GM18526 (cell line): Measurements from ENCODE around the gene PAM16.

ENCODE experiments used
- POLR2A ChIP-seq: IDR thresholded peaks from 3 replicates; pipeline ENCODE4 v1.6.1; 2011; ENCODE audit not compliant: insufficient read length; ENCODE audit errors: extremely low read depth

PAM16 gene

DNA sequence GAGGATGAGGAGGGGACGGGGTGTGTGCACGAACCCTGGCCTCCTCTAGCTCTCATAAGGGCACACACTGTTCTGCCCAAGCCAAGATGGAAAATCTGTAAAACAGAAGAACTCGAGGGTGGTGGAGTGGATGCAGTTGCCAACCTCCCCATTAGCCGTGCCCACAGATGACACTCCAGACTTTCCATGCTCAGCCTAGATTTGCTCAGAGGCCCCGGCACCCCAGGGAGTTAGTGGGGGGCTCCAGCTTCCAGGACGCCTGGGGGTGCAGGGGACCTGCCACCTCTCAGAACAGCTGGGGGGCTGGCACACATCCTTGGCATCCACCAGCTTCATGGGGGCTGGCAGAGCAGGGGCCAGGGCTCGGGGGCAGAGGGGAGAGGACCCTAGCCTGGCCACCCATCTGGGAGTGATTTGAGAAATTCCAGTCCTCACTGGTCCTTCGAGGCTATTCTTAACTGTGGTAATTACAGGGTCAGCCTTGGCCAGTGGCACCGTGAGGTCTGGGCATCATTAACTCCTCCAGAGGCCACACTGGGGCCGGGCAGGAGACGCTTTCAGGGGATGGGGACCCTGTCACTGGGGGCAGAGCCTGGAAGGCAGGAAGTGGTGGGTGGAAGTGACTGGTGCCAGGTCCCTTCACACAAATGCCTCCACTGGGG, 34.8 kb upstream of the PAM16 start:
- TF ChIP-seq POLR2A: no peak

DNA sequence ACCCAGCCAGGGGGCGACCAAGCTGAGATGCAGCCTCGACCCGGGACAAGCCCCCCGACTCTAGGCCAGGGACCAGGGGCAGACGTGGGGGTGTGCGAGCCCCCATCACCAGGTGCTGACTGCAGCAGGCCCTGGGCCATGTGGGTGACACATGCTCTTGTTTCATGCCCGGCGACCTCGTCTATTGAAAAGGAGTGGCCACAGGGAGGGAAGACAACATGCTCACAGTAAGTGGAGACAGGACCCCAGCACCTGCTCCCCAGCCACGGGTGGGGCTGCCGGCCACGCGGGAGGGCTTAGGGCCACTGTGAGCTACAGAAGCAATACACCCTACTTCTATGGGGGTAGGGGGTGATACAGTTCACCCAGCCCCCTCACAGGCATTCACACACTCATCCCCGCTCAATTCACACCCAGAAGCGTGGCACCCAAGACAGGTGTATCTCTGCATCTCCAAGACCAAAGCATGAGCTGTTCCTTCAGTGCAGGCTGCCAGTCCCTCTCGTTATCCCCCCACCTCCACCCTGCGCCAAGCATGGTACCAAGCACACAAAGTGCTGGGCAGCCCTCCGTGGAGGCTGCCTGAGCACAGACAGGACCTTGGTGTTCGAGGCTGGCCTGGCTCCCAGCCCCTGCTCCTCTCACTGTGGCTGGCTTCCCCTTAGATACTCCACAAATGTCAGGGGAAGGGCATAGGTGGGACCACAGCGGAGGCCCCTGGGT, 34.1 kb upstream of the PAM16 start:
- TF ChIP-seq POLR2A: no peak

DNA sequence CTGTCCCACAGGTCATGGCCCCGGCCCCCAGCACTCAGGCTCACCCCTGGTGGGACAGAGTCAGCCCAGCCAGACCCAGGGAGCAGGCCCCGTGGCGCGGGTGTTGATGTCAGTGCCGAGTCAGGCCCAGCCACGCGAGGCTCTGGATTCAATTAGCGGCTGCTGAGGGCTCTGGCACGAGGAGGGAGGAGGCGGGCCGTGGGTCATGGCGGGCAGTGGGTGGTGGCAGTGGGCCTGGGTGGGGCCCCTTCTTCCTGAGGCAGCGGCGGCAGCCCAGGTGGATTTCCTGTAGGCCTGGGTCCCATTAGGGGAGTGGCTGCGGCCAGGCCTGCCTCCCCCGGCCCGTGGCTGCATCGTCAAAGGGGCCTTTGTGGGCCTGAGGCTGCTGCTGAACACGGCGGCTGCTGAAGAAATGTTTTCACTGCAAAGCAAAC, 33.4 kb upstream of the PAM16 start:
- TF ChIP-seq POLR2A: no peak

DNA sequence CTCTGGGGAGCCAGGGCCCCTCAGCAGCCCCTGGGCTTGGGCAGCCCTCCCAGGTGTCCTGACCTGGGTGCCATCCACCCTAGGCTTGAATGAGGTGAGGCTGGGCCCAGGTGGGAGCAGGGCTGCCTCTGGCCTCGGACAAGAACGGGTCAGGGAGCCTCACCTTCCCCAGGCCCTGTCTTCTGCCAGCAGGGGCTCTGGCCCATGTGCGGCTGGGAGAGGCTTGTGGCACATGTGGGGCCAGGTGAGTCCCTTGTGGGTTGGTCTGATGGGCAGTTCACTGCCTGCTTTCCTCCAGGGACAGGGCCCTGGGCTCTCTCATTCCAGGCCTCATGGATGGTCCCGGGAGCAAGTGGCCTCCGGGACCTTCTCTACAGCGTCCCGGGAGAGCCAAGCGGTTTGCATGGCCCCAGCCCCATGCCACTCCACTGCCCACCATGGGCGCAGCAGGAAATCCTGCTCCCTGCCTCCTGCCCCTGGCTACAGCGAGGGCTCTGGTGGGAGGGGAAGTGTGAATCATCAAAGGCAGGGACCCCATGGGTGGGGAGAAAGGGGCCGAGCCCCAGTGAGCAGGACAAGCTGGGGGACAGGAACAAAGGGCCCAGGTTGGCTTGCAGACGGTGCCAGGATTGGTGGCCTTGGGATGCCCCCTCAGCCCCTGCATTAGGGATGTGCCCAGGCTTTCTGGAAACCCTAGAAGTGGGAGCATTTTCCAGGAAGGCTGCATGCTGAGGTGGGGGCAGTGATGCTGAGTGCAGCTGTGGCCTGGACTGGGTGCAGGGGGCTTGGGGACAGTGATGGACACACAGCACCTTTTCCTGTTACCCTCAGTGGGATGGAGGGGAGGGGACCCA, 32.7 kb upstream of the PAM16 start:
- no peak for TF ChIP-seq POLR2A

DNA sequence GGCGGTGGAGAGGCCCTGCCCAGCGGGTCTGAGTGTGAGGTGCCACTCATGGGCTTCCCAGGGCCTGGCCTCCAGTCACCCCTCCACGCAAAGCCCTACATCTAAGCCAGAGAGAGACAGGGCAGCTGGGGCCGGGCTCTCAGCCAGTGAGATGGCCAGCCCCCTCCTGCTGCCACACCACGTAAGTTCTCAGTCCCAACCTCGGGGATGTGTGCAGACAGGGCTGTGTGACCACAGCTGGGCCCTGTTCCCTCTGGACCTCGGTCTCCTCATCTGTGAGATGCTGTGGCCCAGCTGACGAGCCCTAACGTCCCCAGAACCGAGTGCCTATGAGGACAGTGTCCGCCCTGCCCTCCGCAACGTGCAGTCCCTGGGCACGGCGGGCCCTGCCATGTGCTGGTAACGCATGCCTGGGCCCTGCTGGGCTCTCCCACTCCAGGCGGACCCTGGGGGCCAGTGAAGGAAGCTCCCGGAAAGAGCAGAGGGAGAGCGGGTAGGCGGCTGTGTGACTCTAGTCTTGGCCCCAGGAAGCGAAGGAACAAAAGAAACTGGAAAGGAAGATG, 31.8 kb upstream of the PAM16 start:
- TF ChIP-seq POLR2A: no peak

DNA sequence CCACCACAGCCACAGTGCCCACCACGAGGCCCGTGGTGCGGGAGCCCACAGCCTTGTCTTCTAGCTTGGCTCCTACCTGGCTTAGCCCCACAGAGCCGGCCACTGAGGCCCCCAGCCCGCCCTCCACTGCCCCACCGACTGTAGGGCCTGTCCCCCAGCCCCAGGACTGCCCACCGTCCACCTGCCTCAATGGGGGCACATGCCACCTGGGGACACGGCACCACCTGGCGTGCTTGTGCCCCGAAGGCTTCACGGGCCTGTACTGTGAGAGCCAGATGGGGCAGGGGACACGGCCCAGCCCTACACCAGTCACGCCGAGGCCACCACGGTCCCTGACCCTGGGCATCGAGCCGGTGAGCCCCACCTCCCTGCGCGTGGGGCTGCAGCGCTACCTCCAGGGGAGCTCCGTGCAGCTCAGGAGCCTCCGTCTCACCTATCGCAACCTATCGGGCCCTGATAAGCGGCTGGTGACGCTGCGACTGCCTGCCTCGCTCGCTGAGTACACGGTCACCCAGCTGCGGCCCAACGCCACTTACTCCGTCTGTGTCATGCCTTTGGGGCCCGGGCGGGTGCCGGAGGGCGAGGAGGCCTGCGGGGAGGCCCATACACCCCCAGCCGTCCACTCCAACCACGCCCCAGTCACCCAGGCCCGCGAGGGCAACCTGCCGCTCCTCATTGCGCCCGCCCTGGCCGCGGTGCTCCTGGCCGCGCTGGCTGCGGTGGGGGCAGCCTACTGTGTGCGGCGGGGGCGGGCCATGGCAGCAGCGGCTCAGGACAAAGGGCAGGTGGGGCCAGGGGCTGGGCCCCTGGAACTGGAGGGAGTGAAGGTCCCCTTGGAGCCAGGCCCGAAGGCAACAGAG, 31.0 kb upstream of the PAM16 start:
- no peak for TF ChIP-seq POLR2A

DNA sequence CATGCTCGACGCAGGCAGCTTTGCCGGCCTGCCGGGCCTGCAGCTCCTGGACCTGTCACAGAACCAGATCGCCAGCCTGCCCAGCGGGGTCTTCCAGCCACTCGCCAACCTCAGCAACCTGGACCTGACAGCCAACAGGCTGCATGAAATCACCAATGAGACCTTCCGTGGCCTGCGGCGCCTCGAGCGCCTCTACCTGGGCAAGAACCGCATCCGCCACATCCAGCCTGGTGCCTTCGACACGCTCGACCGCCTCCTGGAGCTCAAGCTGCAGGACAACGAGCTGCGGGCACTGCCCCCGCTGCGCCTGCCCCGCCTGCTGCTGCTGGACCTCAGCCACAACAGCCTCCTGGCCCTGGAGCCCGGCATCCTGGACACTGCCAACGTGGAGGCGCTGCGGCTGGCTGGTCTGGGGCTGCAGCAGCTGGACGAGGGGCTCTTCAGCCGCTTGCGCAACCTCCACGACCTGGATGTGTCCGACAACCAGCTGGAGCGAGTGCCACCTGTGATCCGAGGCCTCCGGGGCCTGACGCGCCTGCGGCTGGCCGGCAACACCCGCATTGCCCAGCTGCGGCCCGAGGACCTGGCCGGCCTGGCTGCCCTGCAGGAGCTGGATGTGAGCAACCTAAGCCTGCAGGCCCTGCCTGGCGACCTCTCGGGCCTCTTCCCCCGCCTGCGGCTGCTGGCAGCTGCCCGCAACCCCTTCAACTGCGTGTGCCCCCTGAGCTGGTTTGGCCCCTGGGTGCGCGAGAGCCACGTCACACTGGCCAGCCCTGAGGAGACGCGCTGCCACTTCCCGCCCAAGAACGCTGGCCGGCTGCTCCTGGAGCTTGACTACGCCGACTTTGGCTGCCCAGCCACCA, 30.2 kb upstream of the PAM16 start:
- TF ChIP-seq POLR2A: no peak

DNA sequence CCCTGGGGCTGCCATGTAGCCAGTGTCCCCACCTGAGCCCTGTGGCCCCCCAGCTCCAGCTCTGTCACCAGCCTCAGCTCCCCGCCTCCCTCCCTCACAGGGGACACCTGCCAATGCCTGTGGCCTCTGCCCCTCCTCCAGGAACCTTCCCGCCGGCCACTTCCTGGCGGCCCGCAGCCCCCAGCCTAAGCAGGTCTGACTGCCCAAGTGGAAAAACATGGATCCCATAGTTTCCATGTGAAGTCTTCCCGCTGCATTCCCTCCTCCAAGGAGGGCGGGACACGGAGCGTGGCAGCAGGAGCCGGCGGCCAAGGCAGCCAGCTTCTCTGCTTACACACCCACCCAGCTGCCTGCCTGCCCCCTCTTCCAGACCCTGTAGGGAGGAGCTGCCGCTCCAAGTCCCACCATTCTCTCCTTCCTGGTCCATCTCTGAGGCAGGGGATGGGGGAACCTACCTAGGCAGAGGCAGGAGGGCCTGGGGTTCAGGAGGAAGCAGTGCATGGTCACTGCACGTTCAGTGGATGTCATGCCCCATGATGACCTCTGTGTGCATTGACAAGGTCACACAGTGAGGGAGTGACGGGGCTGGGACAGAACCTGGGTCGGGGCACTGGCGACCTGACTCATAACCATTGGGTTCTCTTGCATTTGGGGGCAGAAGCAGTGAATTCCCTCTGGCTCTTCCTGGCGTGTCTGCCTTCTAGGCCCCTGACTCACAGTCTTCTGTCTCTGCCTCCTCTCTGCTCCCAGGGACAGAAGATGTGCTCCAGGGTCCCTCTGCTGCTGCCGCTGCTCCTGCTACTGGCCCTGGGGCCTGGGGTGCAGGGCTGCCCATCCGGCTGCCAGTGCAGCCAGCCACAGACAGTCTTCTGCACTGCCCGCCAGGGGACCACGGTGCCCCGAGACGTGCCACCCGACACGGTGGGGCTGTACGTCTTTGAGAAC, 29.3 kb upstream of the PAM16 start:
- TF ChIP-seq POLR2A: peak; percentile 9

DNA sequence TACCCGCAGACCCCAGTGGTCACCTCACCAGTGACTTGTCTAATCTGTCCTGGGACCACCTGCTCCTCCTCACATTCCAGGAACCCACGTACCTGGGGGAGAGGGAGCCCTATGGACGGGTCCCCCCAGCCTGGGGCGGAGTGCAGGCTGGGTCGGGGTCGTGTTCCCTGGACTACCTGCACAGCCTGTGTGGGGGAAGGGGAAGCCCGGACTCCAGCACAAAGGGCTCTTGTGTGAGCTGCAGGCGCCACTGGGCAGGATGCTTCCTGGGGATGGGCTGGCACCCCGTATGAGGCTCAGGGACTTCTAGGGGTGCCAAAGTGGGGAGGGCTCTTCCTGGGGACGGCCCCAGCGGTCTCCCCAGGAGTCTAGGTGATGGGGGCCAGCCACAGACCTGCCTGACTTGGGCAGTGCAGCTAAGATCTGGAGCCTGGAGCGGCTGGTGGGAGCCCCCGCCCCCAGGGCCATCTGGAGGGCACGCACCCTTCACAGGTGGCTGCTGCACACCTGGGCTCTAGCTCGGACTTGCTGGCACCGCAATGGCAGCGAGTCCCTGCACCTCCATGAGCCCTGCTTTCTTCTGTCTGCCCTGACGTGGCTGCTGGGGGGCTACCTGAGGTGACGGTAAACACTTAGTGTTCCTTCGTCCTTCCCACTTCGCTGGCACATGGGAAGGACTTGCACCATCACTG, 28.0 kb upstream of the PAM16 start:
- TF ChIP-seq POLR2A: no peak

DNA sequence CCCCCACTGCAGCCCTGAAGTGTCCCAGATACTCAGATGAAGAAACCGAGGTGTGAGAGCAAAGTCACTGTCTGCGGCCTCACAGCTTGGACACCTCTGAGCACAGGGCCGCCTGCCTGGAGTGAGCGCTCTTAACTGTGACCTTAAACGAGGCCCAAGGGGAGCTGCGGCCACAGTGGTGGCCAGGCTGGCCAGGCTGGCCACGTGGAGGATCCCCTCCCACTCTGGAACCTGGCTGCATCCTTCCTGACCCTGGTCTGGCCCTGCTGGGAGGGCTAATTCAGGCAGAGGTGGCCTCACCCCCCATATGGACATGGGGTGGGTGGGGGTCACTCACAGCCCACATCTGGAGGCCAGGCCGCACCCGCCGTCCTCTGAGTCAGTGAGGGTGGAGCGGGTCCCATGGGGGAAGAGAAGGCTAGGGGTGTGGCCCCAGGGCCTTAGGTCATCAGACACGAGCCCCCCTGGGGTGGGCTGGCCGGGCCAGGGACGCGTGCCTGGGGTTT, 27.1 kb upstream of the PAM16 start:
- no peak for TF ChIP-seq POLR2A

DNA sequence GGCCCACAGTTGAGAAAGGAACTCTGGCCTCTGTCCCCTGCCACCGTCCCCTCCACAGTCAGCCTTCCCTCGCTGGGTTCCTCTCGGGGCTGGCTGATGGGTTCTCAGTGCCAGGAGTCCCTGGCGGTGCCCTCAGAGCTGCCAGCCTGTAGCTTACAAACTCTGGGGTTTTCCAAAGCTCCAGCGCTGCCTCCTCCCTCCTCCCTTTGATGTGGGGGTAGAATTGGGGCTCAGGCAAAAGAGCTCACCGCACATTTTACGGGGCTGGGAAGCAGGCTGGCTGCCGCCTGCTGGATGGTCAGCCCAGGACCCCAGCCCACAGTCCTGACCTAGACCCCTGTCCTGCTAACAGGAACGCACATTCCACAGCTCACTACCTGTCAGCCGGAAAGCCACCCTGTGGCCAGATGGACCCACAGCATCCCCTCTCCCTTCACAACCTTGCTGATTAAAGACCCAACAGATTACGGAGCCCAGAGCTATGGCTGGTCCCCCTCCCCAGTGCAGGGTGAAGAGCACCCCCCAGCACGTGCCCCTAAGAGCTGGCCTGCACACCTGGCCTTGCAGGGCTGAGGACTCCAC, 26.5 kb upstream of the PAM16 start:
- TF ChIP-seq POLR2A: no peak
